Fibroblast of peridontal ligament (primary cell): ENCODE data around the gene ZDHHC7.

Source experiments
- DNase-seq: peaks from one replicate; pipeline ENCODE4 v3.0.0-alpha.2; 2010; ENCODE audit errors: extremely low read depth

The ZDHHC7 gene

GRCh38 chr16:84964386-84965128 is 46.8 kb downstream of the ZDHHC7 start:
- DNase-seq: no peak

GRCh38 chr16:84963066-84963465 is 48.3 kb downstream of the ZDHHC7 start:
- DNase-seq: no peak

- no peak for DNase-seq
Observed at GRCh38 chr16:84960942-84961341, 50.4 kb downstream of the ZDHHC7 start.

- DNase-seq: no peak
Observed at GRCh38 chr16:84959784-84960417, 51.4 kb downstream of the ZDHHC7 start.

GRCh38 chr16:84959045-84959576 is 52.2 kb downstream of the ZDHHC7 start:
- DNase-seq: no peak

- no peak for DNase-seq
Observed at GRCh38 chr16:84957792-84958191, 53.5 kb downstream of the ZDHHC7 start.

GRCh38 chr16:84957192-84957591 is 54.1 kb downstream of the ZDHHC7 start:
- no peak for DNase-seq

- no peak for DNase-seq
Observed at GRCh38 chr16:84955427-84955826, 55.9 kb downstream of the ZDHHC7 start.

- DNase-seq: no peak
Observed at GRCh38 chr16:84953190-84953746, 58.1 kb downstream of the ZDHHC7 start.

- peak; percentile 88 for DNase-seq
Observed at GRCh38 chr16:84952335-84953189, 58.8 kb downstream of the ZDHHC7 start.

GRCh38 chr16:84950906-84951305 is 60.4 kb downstream of the ZDHHC7 start:
- no peak for DNase-seq

- no peak for DNase-seq
Observed at GRCh38 chr16:84949772-84950436, 61.4 kb downstream of the ZDHHC7 start.

GRCh38 chr16:84948851-84949610 is 62.3 kb downstream of the ZDHHC7 start:
- no peak for DNase-seq

GRCh38 chr16:84947996-84948850 is 63.1 kb downstream of the ZDHHC7 start:
- no peak for DNase-seq

- DNase-seq: no peak
Observed at GRCh38 chr16:84947022-84947421, 64.3 kb downstream of the ZDHHC7 start.

GRCh38 chr16:84943620-84944019 is 67.7 kb downstream of the ZDHHC7 start:
- DNase-seq: no peak

GRCh38 chr16:84942786-84943185 is 68.5 kb downstream of the ZDHHC7 start:
- no peak for DNase-seq

GRCh38 chr16:84941921-84942320 is 69.4 kb downstream of the ZDHHC7 start:
- no peak for DNase-seq

GRCh38 chr16:84940670-84941551 is 70.4 kb downstream of the ZDHHC7 start:
- DNase-seq: peak; percentile 73
